SK-N-SH (cell line): Measurements from ENCODE around the gene PIP4K2A. TPM values are rescaled to one million over a fixed set of nuclear protein-coding genes. Genes with fewer than 3 reads are reported as not detected.

ENCODE experiments used
- CTCF ChIA-PET: fragments of 300-600, 350-600 bp; formaldehyde crosslinking; extraction: SDS; loops from one replicate; lab custom pipeline; 2021; lab: Yijun Ruan, JAX
- POLR2A ChIA-PET: fragments of 350-600 bp; sonication (Branson Sonifier 250); formaldehyde crosslinking; extraction: SDS; loops from one replicate; lab custom pipeline; 2020; ENCODE audit warnings: antibody characterized with exemption, inconsistent platforms; lab: Yijun Ruan, JAX
- DNase-seq: peaks from one replicate; pipeline ENCODE4 v3.0.0; 2012
- H2AFZ ChIP-seq: fragments of 200-600 bp; sonication (generic); 2 replicates; pipeline ENCODE4 v1.8.1; 2016; ENCODE audit warnings: antibody characterized with exemption, mild to moderate bottlenecking, low read depth
- H3F3A ChIP-seq: fragments of 200-600 bp; sonication (generic); replicated peaks from 2 replicates; pipeline ENCODE3; 2016; ENCODE audit warnings: antibody characterized with exemption, mild to moderate bottlenecking; ENCODE audit not compliant: insufficient read depth
- H3K27ac ChIP-seq, 2 experiments: fragments of 200-500 bp in 1 of 2; fragments of 200-600 bp in 1 of 2; sonication (Bioruptor generic) in 1 of 2; sonication (generic), shearing (Covaris generic) in 1 of 2; 2 replicates each; pipeline versions ENCODE4 v1.5.1 to v1.6.1; 2014 to 2016; ENCODE audit warnings: low read depth in 2 of 2, inconsistent platforms in 1 of 2, low read length in 1 of 2, mild to moderate bottlenecking in 1 of 2, mixed read lengths in 1 of 2
- H3K27me3 ChIP-seq: fragments of 200-600 bp; sonication (generic), shearing (Covaris generic); 2 replicates; pipeline ENCODE4 v1.6.1; 2016; ENCODE audit warnings: mixed run types; ENCODE audit not compliant: insufficient read depth
- H3K36me3 ChIP-seq, 2 experiments: fragments of 200-500 bp in 1 of 2; fragments of 200-600 bp in 1 of 2; sonication (Bioruptor generic) in 1 of 2; sonication (generic) in 1 of 2; replicated peaks in 1 of 2; 2 replicates each; pipeline versions ENCODE3 to v1.5.1; 2014 to 2016; ENCODE audit warnings: low read length in 1 of 2, mild to moderate bottlenecking in 1 of 2; ENCODE audit not compliant: insufficient read depth in 2 of 2, control insufficient read depth in 1 of 2
- H3K4me1 ChIP-seq, 2 experiments: fragments of 200-500 bp in 1 of 2; fragments of 200-600 bp in 1 of 2; sonication (Bioruptor generic) in 1 of 2; sonication (generic), shearing (Covaris generic) in 1 of 2; 2 replicates each; pipeline versions ENCODE4 v1.5.1 to v1.6.1; 2014 to 2016; ENCODE audit warnings: low read depth in 1 of 2, low read length in 1 of 2, mixed run types in 1 of 2; ENCODE audit not compliant: insufficient read depth in 2 of 2, control insufficient read depth in 1 of 2
- H3K4me2 ChIP-seq: fragments of 200-600 bp; sonication (generic), shearing (Covaris generic); 2 replicates; pipeline ENCODE4 v1.6.1; 2017; ENCODE audit warnings: mixed run types
- H3K4me3 ChIP-seq, 2 experiments: fragments of 200-500 bp in 1 of 2; fragments of 200-600 bp in 1 of 2; sonication (Bioruptor generic) in 1 of 2; sonication (generic), shearing (Covaris generic) in 1 of 2; 2 replicates each; pipeline versions ENCODE4 v1.5.1 to v1.8.1; 2014 to 2016; ENCODE audit warnings: low read depth in 2 of 2, inconsistent platforms in 1 of 2, low read length in 1 of 2, mild to moderate bottlenecking in 1 of 2, mixed read lengths in 1 of 2, moderate library complexity in 1 of 2
- H3K79me2 ChIP-seq: fragments of 200-600 bp; sonication (generic); 2 replicates; pipeline ENCODE4 v1.8.1; 2017; ENCODE audit warnings: mild to moderate bottlenecking; ENCODE audit not compliant: insufficient read depth
- H3K9ac ChIP-seq: fragments of 200-600 bp; sonication (generic); 2 replicates; pipeline ENCODE4 v1.6.1; 2017; ENCODE audit warnings: mixed run types
- H3K9me2 ChIP-seq: fragments of 200-600 bp; sonication (generic); 2 replicates; pipeline ENCODE4 v1.6.1; 2017; ENCODE audit warnings: mixed run types
- H3K9me3 ChIP-seq: fragments of 200-600 bp; sonication (generic); 2 replicates; pipeline ENCODE4 v1.6.1; 2017; ENCODE audit warnings: mixed run types, mild to moderate bottlenecking, moderate library complexity
- H4K20me1 ChIP-seq: fragments of 200-600 bp; sonication (generic); 2 replicates; pipeline ENCODE4 v1.6.1; 2017; ENCODE audit warnings: mild to moderate bottlenecking, mixed run types; ENCODE audit not compliant: insufficient read depth
- ELF1 ChIP-seq: IDR thresholded peaks from 2 replicates; pipeline ENCODE4 v1.4.0; 2012
- EZH2phosphoT487 ChIP-seq: fragments of 200-600 bp; sonication (generic); IDR thresholded peaks from 2 replicates; pipeline ENCODE4 v1.6.1; 2017; ENCODE audit warnings: low read depth, mixed run types, mild to moderate bottlenecking, antibody characterized with exemption, moderate library complexity, borderline replicate concordance
- FOSL2 ChIP-seq: IDR thresholded peaks from 2 replicates; pipeline ENCODE4 v1.4.0; 2012; ENCODE audit warnings: low read depth, mild to moderate bottlenecking, moderate library complexity, borderline replicate concordance
- FOXJ3 ChIP-seq: sonication (generic); formaldehyde crosslinking; IDR thresholded peaks from 2 replicates; pipeline ENCODE4 v1.5.1; 2020; ENCODE audit warnings: mild to moderate bottlenecking, missing genetic modification reagents
- FOXM1 ChIP-seq: IDR thresholded peaks from 2 replicates; pipeline ENCODE4 v1.4.0; 2012; ENCODE audit warnings: low read depth, mild to moderate bottlenecking
- GATA2 ChIP-seq: sonication (generic); formaldehyde crosslinking; IDR thresholded peaks from 2 replicates; pipeline ENCODE4 v1.5.0; 2020; ENCODE audit warnings: mild to moderate bottlenecking, missing genetic modification reagents
- JUND ChIP-seq: IDR thresholded peaks from 2 replicates; pipeline ENCODE4 v1.4.0; 2012
- MEF2A ChIP-seq: IDR thresholded peaks from 2 replicates; pipeline ENCODE4 v1.4.0; 2012; ENCODE audit warnings: low read depth, borderline replicate concordance
- NRF1 ChIP-seq: IDR thresholded peaks from 2 replicates; pipeline ENCODE4 v1.6.1; 2012; ENCODE audit warnings: low read depth, mild to moderate bottlenecking, low read length
- POLR2AphosphoS5 ChIP-seq: IDR thresholded peaks from 2 replicates; pipeline ENCODE4 v1.6.1; 2012; ENCODE audit warnings: low read depth, low read length
- RCOR1 ChIP-seq: fragments of 150-350 bp; IDR thresholded peaks from 2 replicates; pipeline ENCODE4 v1.6.1; 2017; ENCODE audit warnings: antibody characterized with exemption, low read length
- RXRA ChIP-seq: IDR thresholded peaks from 2 replicates; pipeline ENCODE4 v1.4.0; 2012; ENCODE audit warnings: low read depth, mild to moderate bottlenecking, borderline replicate concordance
- SIN3A ChIP-seq: IDR thresholded peaks from 2 replicates; pipeline ENCODE4 v1.6.1; 2012; ENCODE audit warnings: low read depth, mild to moderate bottlenecking, low read length, moderate library complexity, borderline replicate concordance
- SMC3 ChIP-seq: IDR thresholded peaks from 2 replicates; pipeline ENCODE4 v1.6.1; 2012; ENCODE audit warnings: low read depth, low read length, improper control_type of control experiment
- TCF12 ChIP-seq: IDR thresholded peaks from 2 replicates; pipeline ENCODE4 v1.4.0; 2012
- TEAD4 ChIP-seq: IDR thresholded peaks from 2 replicates; pipeline ENCODE4 v1.4.0; 2012; ENCODE audit warnings: mild to moderate bottlenecking, borderline replicate concordance; ENCODE audit not compliant: insufficient read depth
- WGBS: methylation state at CpG from one replicate; pipeline ENCODE4 v1.1.6; 2017; ENCODE audit warnings: low lambda C conversion rate; 5-methylcytosine and 5-hydroxymethylcytosine counted together
- polyA plus RNA-seq, 3 experiments: library from polyadenylated mRNA; depleted of rRNA; stranded (reverse); fragments of >200 nt; gene quantifications; 2 replicates each; pipeline ENCODE4 v1.2.3, GENCODE V29; 2012
- TF ChIP-seq, protein P1 (sequence below): fragments of 200-600 bp; sonication (generic); IDR thresholded peaks from 2 replicates; pipeline ENCODE4 v1.6.1; 2017; ENCODE audit warnings: antibody characterized with exemption, mild to moderate bottlenecking, moderate library complexity
- TF ChIP-seq, protein P2 (sequence below): fragments of 150-350 bp; IDR thresholded peaks from 2 replicates; pipeline ENCODE4 v1.6.1; 2016; ENCODE audit warnings: mild to moderate bottlenecking, low read depth, low read length
- TF ChIP-seq, protein P3 (sequence below): IDR thresholded peaks from 2 replicates; pipeline ENCODE4 v1.4.0; 2012; ENCODE audit warnings: low read depth, borderline replicate concordance
- TF ChIP-seq, protein P4 (sequence below): fragments of 150-350 bp; IDR thresholded peaks from 2 replicates; pipeline ENCODE4 v1.6.1; 2017; ENCODE audit warnings: antibody characterized with exemption, low read length, low read depth, borderline replicate concordance
- TF ChIP-seq, protein P5 (sequence below): IDR thresholded peaks from 2 replicates; pipeline ENCODE4 v1.4.0; 2012; ENCODE audit warnings: low read depth, borderline replicate concordance

PIP4K2A gene
- polyA plus RNA-seq, 1 of the 3 experiments (the other 2 are of a cell fraction), result 10.8 TPM

DNA sequence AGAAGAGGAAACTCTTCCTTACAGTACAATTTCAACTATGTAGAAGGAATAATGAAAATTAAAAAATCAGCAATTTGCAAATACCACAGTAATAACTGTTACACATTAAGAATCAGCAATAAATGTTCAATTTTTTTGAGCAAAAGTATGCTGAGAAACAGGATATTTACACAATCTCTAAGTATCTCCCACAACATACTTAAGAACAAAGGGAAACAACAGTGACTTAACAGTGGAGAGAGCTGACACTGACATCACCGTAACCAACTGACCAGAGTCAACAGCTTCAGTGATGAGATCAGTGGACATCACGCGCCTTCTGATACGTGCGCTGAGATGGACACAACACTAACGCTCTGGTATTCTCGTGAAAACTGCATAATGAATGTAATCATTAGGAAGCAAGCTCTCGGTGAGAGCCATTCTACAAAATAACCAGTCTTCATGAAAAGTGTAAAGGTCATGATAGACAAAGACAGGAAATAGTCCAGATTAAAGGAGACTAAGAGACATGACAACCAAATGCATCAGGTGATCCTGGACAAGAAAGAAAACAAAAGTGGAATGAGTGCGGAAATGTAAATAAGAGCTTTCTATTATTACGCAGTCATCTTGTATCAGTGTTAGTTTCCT lies 82.6 kb downstream of the PIP4K2A start:
- H3K27me3 ChIP-seq, result no peaks in the 10 kb centered on the region
- no peak overlapping the region for H3K27ac ChIP-seq
- CTCF ChIA-PET, result interaction anchor here (0.7 to 1.1 kb wide), 3 partner anchors 8 to 63 kb away, joined by 3 to 4 read pairs (median 3); no protein-coding TSS in a partner anchor
- H3F3A ChIP-seq, result no peaks in the 10 kb centered on the region
- POLR2A ChIA-PET, result no interaction called here
- WGBS, result 98% methylated on average over 10 of the region's 10 CpGs
- H3K4me2 ChIP-seq, result no peak overlapping the region
- H3K9me3 ChIP-seq, result no peaks in the 10 kb centered on the region
- H3K9me2 ChIP-seq, result no peaks in the 10 kb centered on the region
- TF ChIP-seq FOSL2, result no peak
- TF ChIP-seq GATA2 (CRISPR knock-in tag), result no peak
- TF ChIP-seq SMC3, result no peak
- TF ChIP-seq, protein P1, sequence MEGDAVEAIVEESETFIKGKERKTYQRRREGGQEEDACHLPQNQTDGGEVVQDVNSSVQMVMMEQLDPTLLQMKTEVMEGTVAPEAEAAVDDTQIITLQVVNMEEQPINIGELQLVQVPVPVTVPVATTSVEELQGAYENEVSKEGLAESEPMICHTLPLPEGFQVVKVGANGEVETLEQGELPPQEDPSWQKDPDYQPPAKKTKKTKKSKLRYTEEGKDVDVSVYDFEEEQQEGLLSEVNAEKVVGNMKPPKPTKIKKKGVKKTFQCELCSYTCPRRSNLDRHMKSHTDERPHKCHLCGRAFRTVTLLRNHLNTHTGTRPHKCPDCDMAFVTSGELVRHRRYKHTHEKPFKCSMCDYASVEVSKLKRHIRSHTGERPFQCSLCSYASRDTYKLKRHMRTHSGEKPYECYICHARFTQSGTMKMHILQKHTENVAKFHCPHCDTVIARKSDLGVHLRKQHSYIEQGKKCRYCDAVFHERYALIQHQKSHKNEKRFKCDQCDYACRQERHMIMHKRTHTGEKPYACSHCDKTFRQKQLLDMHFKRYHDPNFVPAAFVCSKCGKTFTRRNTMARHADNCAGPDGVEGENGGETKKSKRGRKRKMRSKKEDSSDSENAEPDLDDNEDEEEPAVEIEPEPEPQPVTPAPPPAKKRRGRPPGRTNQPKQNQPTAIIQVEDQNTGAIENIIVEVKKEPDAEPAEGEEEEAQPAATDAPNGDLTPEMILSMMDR, result no peak
- no peak for TF ChIP-seq TEAD4
- no peak for TF ChIP-seq MEF2A
- TF ChIP-seq EZH2phosphoT487, result no peak
- TF ChIP-seq NRF1, result no peak
- no peak for TF ChIP-seq RXRA
- no peak for TF ChIP-seq POLR2AphosphoS5
- peaks cover 5 to 25% of the 10 kb centered on the region in 2 experiments; a peak in 2 of 4 replicates for H3K4me1 ChIP-seq
- H3K36me3 ChIP-seq, result no peaks in the 10 kb centered on the region
- H4K20me1 ChIP-seq, result peaks cover 3% of the 10 kb centered on the region; the same call in 1 of the 2 replicates
- no peak for DNase-seq
- no peak overlapping the region for H3K4me3 ChIP-seq
- no peak overlapping the region for H3K9ac ChIP-seq
- no peak overlapping the region for H2AFZ ChIP-seq
- H3K79me2 ChIP-seq, result peaks cover 57% of the 10 kb centered on the region

DNA sequence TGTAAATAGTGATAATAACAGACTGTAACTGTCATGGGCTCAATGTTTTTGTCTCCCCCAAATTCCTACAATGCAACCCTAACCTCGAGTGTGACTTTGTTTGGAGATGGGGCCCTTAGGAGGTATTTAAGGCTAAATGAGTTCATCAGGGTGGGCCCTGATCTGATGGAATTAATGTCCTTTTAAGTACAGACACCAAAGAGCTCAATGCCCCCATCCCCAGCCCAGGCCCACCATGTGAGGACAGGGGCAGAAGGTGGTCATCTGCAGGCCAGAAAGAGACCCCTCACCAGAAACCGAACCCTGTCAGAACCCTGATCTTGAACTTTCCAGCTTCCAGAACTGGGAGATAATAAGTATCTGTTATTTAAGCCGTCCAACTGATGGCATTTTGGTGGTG lies 83.2 kb downstream of the PIP4K2A start:
- Histone ChIP-seq H2AFZ (no peak overlapping the region), H3K36me3 (no peaks in the 10 kb centered on the region), H3F3A (peaks cover 2% of the 10 kb centered on the region), H3K4me1 (peaks cover 5 to 31% of the 10 kb centered on the region in 2 experiments; a peak in 2 of 4 replicates), H3K9ac (no peak overlapping the region), H4K20me1 (peaks cover 3% of the 10 kb centered on the region; the same call in 1 of the 2 replicates), H3K9me2 (no peaks in the 10 kb centered on the region), H3K4me3 (no peak overlapping the region), H3K79me2 (peaks cover 55% of the 10 kb centered on the region), H3K27me3 (no peaks in the 10 kb centered on the region), H3K9me3 (no peaks in the 10 kb centered on the region), H3K27ac (no peak overlapping the region), H3K4me2 (no peak overlapping the region)
- 81% methylated on average over 2 of the region's 3 CpGs for WGBS
- POLR2A ChIA-PET, result no interaction called here
- CTCF ChIA-PET, result interaction anchor here (0.7 to 1.1 kb wide), 2 partner anchors 45 to 64 kb away, joined by 3 read pairs; no protein-coding TSS in a partner anchor
- DNase-seq, result no peak
- no peak for TF ChIP-seq SIN3A
- TF ChIP-seq JUND, result no peak
- TF ChIP-seq TCF12, result no peak
- TF ChIP-seq EZH2phosphoT487, result no peak
- no peak for TF ChIP-seq POLR2AphosphoS5
- TF ChIP-seq FOXM1, result no peak
- TF ChIP-seq, protein P2, sequence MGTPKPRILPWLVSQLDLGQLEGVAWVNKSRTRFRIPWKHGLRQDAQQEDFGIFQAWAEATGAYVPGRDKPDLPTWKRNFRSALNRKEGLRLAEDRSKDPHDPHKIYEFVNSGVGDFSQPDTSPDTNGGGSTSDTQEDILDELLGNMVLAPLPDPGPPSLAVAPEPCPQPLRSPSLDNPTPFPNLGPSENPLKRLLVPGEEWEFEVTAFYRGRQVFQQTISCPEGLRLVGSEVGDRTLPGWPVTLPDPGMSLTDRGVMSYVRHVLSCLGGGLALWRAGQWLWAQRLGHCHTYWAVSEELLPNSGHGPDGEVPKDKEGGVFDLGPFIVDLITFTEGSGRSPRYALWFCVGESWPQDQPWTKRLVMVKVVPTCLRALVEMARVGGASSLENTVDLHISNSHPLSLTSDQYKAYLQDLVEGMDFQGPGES, result no peak
- TF ChIP-seq, protein P3, sequence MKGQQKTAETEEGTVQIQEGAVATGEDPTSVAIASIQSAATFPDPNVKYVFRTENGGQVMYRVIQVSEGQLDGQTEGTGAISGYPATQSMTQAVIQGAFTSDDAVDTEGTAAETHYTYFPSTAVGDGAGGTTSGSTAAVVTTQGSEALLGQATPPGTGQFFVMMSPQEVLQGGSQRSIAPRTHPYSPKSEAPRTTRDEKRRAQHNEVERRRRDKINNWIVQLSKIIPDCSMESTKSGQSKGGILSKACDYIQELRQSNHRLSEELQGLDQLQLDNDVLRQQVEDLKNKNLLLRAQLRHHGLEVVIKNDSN, result no peak
- no peak for TF ChIP-seq ELF1
- TF ChIP-seq FOXJ3, result no peak
- TF ChIP-seq, protein P4, sequence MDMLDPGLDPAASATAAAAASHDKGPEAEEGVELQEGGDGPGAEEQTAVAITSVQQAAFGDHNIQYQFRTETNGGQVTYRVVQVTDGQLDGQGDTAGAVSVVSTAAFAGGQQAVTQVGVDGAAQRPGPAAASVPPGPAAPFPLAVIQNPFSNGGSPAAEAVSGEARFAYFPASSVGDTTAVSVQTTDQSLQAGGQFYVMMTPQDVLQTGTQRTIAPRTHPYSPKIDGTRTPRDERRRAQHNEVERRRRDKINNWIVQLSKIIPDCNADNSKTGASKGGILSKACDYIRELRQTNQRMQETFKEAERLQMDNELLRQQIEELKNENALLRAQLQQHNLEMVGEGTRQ, result no peak
- no peak for TF ChIP-seq TEAD4
- TF ChIP-seq, protein P5, sequence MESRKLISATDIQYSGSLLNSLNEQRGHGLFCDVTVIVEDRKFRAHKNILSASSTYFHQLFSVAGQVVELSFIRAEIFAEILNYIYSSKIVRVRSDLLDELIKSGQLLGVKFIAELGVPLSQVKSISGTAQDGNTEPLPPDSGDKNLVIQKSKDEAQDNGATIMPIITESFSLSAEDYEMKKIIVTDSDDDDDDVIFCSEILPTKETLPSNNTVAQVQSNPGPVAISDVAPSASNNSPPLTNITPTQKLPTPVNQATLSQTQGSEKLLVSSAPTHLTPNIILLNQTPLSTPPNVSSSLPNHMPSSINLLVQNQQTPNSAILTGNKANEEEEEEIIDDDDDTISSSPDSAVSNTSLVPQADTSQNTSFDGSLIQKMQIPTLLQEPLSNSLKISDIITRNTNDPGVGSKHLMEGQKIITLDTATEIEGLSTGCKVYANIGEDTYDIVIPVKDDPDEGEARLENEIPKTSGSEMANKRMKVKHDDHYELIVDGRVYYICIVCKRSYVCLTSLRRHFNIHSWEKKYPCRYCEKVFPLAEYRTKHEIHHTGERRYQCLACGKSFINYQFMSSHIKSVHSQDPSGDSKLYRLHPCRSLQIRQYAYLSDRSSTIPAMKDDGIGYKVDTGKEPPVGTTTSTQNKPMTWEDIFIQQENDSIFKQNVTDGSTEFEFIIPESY, result no peak
- no peak for TF ChIP-seq RCOR1
- TF ChIP-seq FOSL2, result no peak
